ENCODE data around the gene CLCN5.
A peak's percentile ranks its signal among the peaks of the same experiment; 100 is the strongest.

The CLCN5 gene

DNA sequence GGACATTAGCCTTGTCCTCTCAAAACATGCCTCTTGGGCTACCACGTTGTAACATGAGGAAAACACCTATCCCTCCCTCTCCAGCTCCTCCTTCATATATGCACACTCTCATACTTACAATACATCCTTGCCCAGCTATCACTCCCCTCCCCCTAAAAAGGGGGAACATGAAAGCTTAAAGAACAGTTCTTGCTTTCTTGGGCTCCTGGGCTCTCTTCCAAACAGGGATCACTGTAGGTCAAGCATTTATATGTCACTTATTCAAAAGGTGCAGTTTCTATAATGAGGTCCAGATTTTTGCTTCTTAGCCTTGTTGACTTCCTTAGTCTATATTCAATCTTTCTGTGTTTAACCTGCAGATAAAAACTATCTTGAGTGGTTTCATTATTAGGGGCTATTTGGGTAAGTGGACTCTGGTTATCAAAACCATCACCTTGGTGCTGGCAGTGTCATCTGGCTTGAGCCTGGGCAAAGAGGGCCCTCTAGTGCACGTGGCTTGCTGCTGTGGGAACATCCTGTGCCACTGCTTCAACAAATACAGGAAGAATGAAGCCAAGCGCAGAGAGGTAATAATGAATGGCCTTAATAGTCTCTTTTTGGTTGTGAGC is 159.0 kb downstream of the CLCN5 start:
- ATAC-seq = peak; percentile 84
- TF ChIP-seq ISL1 (CRISPR knock-in tag; IDR thresholded peaks at IDR 0.05) (no peak), OSR1 (CRISPR knock-in tag; IDR thresholded peaks at IDR 0.05) (no peak), CSDC2 (CRISPR knock-in tag; IDR thresholded peaks at IDR 0.05) (no peak), GLIS3 (CRISPR knock-in tag; IDR thresholded peaks at IDR 0.05) (no peak), ZNF8 (CRISPR knock-in tag; IDR thresholded peaks at IDR 0.05) (no peak), TOX (CRISPR knock-in tag; IDR thresholded peaks at IDR 0.05; ENCODE audit: borderline replicate concordance) (no peak), ZNF70 (CRISPR knock-in tag; IDR thresholded peaks at IDR 0.05) (no peak), SNAI2 (CRISPR knock-in tag; IDR thresholded peaks at IDR 0.05) (no peak)
- TF ChIP-seq, protein P1, sequence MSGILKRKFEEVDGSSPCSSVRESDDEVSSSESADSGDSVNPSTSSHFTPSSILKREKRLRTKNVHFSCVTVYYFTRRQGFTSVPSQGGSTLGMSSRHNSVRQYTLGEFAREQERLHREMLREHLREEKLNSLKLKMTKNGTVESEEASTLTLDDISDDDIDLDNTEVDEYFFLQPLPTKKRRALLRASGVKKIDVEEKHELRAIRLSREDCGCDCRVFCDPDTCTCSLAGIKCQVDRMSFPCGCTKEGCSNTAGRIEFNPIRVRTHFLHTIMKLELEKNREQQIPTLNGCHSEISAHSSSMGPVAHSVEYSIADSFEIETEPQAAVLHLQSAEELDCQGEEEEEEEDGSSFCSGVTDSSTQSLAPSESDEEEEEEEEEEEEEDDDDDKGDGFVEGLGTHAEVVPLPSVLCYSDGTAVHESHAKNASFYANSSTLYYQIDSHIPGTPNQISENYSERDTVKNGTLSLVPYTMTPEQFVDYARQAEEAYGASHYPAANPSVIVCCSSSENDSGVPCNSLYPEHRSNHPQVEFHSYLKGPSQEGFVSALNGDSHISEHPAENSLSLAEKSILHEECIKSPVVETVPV (CRISPR knock-in tag; IDR thresholded peaks at IDR 0.05) = no peak
- TF ChIP-seq, protein P2, sequence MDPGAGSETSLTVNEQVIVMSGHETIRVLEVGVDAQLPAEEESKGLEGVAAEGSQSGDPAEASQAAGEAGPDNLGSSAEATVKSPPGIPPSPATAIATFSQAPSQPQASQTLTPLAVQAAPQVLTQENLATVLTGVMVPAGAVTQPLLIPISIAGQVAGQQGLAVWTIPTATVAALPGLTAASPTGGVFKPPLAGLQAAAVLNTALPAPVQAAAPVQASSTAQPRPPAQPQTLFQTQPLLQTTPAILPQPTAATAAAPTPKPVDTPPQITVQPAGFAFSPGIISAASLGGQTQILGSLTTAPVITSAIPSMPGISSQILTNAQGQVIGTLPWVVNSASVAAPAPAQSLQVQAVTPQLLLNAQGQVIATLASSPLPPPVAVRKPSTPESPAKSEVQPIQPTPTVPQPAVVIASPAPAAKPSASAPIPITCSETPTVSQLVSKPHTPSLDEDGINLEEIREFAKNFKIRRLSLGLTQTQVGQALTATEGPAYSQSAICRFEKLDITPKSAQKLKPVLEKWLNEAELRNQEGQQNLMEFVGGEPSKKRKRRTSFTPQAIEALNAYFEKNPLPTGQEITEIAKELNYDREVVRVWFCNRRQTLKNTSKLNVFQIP (CRISPR knock-in tag; IDR thresholded peaks at IDR 0.05; ENCODE audit: borderline replicate concordance, low read depth) = no peak
- TF ChIP-seq, protein P3, sequence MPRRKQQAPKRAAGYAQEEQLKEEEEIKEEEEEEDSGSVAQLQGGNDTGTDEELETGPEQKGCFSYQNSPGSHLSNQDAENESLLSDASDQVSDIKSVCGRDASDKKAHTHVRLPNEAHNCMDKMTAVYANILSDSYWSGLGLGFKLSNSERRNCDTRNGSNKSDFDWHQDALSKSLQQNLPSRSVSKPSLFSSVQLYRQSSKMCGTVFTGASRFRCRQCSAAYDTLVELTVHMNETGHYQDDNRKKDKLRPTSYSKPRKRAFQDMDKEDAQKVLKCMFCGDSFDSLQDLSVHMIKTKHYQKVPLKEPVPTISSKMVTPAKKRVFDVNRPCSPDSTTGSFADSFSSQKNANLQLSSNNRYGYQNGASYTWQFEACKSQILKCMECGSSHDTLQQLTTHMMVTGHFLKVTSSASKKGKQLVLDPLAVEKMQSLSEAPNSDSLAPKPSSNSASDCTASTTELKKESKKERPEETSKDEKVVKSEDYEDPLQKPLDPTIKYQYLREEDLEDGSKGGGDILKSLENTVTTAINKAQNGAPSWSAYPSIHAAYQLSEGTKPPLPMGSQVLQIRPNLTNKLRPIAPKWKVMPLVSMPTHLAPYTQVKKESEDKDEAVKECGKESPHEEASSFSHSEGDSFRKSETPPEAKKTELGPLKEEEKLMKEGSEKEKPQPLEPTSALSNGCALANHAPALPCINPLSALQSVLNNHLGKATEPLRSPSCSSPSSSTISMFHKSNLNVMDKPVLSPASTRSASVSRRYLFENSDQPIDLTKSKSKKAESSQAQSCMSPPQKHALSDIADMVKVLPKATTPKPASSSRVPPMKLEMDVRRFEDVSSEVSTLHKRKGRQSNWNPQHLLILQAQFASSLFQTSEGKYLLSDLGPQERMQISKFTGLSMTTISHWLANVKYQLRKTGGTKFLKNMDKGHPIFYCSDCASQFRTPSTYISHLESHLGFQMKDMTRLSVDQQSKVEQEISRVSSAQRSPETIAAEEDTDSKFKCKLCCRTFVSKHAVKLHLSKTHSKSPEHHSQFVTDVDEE (CRISPR knock-in tag; IDR thresholded peaks at IDR 0.05) = no peak
- TF ChIP-seq, protein P4, sequence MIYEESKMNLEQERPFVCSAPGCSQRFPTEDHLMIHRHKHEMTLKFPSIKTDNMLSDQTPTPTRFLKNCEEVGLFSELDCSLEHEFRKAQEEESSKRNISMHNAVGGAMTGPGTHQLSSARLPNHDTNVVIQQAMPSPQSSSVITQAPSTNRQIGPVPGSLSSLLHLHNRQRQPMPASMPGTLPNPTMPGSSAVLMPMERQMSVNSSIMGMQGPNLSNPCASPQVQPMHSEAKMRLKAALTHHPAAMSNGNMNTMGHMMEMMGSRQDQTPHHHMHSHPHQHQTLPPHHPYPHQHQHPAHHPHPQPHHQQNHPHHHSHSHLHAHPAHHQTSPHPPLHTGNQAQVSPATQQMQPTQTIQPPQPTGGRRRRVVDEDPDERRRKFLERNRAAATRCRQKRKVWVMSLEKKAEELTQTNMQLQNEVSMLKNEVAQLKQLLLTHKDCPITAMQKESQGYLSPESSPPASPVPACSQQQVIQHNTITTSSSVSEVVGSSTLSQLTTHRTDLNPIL (CRISPR knock-in tag; IDR thresholded peaks at IDR 0.05; ENCODE audit: low read depth) = no peak
- TF ChIP-seq, protein P5, sequence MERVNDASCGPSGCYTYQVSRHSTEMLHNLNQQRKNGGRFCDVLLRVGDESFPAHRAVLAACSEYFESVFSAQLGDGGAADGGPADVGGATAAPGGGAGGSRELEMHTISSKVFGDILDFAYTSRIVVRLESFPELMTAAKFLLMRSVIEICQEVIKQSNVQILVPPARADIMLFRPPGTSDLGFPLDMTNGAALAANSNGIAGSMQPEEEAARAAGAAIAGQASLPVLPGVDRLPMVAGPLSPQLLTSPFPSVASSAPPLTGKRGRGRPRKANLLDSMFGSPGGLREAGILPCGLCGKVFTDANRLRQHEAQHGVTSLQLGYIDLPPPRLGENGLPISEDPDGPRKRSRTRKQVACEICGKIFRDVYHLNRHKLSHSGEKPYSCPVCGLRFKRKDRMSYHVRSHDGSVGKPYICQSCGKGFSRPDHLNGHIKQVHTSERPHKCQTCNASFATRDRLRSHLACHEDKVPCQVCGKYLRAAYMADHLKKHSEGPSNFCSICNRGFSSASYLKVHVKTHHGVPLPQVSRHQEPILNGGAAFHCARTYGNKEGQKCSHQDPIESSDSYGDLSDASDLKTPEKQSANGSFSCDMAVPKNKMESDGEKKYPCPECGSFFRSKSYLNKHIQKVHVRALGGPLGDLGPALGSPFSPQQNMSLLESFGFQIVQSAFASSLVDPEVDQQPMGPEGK (CRISPR knock-in tag; IDR thresholded peaks at IDR 0.05; ENCODE audit: borderline replicate concordance) = no peak

DNA sequence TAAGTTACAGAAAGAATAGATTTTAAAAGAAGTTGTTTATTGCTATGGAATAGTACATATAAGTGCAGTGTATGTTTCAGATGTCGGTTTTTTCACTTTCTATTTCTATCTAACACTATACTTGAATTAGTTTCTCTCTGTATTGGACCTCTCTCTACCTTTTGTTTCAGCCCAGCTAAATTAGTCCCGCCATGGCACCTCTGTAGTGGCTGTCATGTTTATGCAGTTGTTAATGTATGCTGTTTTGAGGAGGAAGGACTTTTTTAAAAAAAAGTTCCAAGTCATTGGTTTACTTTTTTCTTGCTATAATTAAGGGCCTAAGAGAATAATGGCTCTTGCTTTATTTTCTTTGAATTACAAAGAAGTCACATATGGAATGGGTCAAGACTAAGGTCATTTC is 160.3 kb downstream of the CLCN5 start:
- no peak for TF ChIP-seq ZNF565 (CRISPR knock-in tag; conservative IDR thresholded peaks at IDR 0.05; ENCODE audit: low read depth)
- no peak for TF ChIP-seq TCF4 (CRISPR knock-in tag; IDR thresholded peaks at IDR 0.05; ENCODE audit: borderline replicate concordance)
- no peak for TF ChIP-seq ISL1 (CRISPR knock-in tag; IDR thresholded peaks at IDR 0.05)
- TF ChIP-seq RARB (CRISPR knock-in tag; IDR thresholded peaks at IDR 0.05) = no peak
- TF ChIP-seq, protein P3 (CRISPR knock-in tag; IDR thresholded peaks at IDR 0.05) = no peak
- TF ChIP-seq SNAI2 (CRISPR knock-in tag; IDR thresholded peaks at IDR 0.05) = no peak
- TF ChIP-seq TOX (CRISPR knock-in tag; IDR thresholded peaks at IDR 0.05; ENCODE audit: borderline replicate concordance) = no peak
- TF ChIP-seq, protein P1 (CRISPR knock-in tag; IDR thresholded peaks at IDR 0.05) = no peak
- no peak for TF ChIP-seq GLIS3 (CRISPR knock-in tag; IDR thresholded peaks at IDR 0.05)
- no peak for ATAC-seq

Measured in SK-N-SH treated with all-trans-retinoic acid at 6 μM for 48 hours (cell line).